ENCODE results near the gene LRRC52.

DNA sequence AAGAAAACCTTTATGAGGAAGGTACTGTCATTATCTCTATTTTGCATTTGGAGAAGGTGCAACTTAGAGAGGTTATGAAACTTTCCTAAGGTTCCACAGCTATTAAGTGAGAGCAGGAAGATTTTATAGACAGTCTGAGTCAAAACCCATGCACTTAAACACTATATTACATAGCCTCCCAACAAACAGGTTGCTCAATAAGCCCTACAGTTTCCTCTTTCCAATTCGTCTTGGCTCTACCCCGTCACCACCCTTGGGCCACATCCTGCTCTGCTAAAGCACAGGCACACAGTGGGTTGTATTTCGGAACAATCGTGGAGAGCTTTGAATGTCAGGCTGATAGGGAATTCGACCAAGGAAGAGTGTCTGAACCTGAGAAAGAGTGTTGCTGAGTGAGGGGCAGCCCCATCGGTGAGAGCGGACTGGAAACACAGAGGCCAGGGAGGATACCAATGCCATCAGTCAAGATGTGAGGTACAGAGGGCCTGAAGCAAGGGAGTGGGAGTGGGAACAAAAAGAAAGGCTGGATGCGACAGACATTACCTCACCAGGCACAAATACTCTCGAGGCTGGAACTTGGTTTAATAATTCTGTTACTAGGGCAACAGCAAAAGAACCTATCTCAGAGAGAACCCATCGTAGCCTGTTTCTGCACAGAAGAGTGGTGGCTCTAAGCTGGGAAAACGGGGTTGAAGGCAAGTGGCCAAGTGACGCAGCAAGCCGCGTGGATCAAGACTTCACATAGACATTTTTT, 6.3 kb upstream of the LRRC52 start:
- TF ChIP-seq, protein P1, sequence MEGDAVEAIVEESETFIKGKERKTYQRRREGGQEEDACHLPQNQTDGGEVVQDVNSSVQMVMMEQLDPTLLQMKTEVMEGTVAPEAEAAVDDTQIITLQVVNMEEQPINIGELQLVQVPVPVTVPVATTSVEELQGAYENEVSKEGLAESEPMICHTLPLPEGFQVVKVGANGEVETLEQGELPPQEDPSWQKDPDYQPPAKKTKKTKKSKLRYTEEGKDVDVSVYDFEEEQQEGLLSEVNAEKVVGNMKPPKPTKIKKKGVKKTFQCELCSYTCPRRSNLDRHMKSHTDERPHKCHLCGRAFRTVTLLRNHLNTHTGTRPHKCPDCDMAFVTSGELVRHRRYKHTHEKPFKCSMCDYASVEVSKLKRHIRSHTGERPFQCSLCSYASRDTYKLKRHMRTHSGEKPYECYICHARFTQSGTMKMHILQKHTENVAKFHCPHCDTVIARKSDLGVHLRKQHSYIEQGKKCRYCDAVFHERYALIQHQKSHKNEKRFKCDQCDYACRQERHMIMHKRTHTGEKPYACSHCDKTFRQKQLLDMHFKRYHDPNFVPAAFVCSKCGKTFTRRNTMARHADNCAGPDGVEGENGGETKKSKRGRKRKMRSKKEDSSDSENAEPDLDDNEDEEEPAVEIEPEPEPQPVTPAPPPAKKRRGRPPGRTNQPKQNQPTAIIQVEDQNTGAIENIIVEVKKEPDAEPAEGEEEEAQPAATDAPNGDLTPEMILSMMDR (IDR thresholded peaks at IDR 0.05; ENCODE audit: low read depth, low read length), result no peak
- no peak for TF ChIP-seq POLR2A (IDR thresholded peaks at IDR 0.05; ENCODE audit: extremely low read depth, insufficient read length)
- TF ChIP-seq, protein P2, sequence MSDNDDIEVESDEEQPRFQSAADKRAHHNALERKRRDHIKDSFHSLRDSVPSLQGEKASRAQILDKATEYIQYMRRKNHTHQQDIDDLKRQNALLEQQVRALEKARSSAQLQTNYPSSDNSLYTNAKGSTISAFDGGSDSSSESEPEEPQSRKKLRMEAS (IDR thresholded peaks at IDR 0.05; ENCODE audit: low read depth, low read length), result no peak

Data from NB4 (cell line).